ENCODE results near the gene RFX3. TPM values are rescaled to one million over a fixed set of nuclear protein-coding genes. Genes with fewer than 3 reads are reported as not detected.

Gene RFX3
- total and polyA plus RNA-seq, 2 donors from 2014 or later: 1.6 to 17.8 TPM

GRCh38 chr9:3541206-3541605, 15.4 kb upstream of the RFX3 start:
- Histone ChIP-seq H3K4me1 (ENCODE audit: control insufficient read depth in 2 of 3, insufficient read depth in 2 of 3, low read depth in 1 of 3, low read length in 3 of 3) (no peaks in the 10 kb centered on the region), H3K27ac (ENCODE audit: low read depth in 2 of 2, low read length in 2 of 2) (no peak overlapping the region), H3K4me3 (ENCODE audit: low read length in 3 of 3) (no peak overlapping the region), H3K9me3 (ENCODE audit: control insufficient read depth in 2 of 3, insufficient read depth in 1 of 3, low read length in 3 of 3) (no peaks in the 10 kb centered on the region), H3K9ac (ENCODE audit: low read length in 3 of 3) (no peak overlapping the region), H3K27me3 (ENCODE audit: control insufficient read depth, insufficient read depth, low read length) (no peaks in the 10 kb centered on the region), H3K36me3 (ENCODE audit: control insufficient read depth in 2 of 3, insufficient read depth in 3 of 3, low read length in 3 of 3) (no peaks in the 10 kb centered on the region)
- no peak for DNase-seq
- FAIRE-seq: no peak
- TF ChIP-seq CTCF (IDR thresholded peaks at IDR 0.05; ENCODE audit: borderline replicate concordance, extremely low read depth, insufficient read depth): no peak
- intact Hi-C loops (cut with DNase I): no loop called here

- no peak overlapping the region for H3K4me3 ChIP-seq (ENCODE audit: low read length in 3 of 3)
- H3K27me3 ChIP-seq (ENCODE audit: control insufficient read depth, insufficient read depth, low read length): no peaks in the 10 kb centered on the region
- H3K4me1 ChIP-seq (ENCODE audit: control insufficient read depth in 2 of 3, insufficient read depth in 2 of 3, low read depth in 1 of 3, low read length in 3 of 3): no peaks in the 10 kb centered on the region
- H3K27ac ChIP-seq (ENCODE audit: low read depth in 2 of 2, low read length in 2 of 2): no peak overlapping the region
- FAIRE-seq (no peak), DNase-seq (no peak)
- TF ChIP-seq CTCF (IDR thresholded peaks at IDR 0.05; ENCODE audit: borderline replicate concordance, extremely low read depth, insufficient read depth): no peak
- no peaks in the 10 kb centered on the region for H3K9me3 ChIP-seq (ENCODE audit: control insufficient read depth in 2 of 3, insufficient read depth in 1 of 3, low read length in 3 of 3)
- no peaks in the 10 kb centered on the region for H3K36me3 ChIP-seq (ENCODE audit: control insufficient read depth in 2 of 3, insufficient read depth in 3 of 3, low read length in 3 of 3)
- intact Hi-C loops (cut with DNase I): no loop called here
- no peak overlapping the region for H3K9ac ChIP-seq (ENCODE audit: low read length in 3 of 3)
These were observed 9.0 kb upstream of the RFX3 start for GRCh38 chr9:3534614-3535404.

GRCh38 chr9:3532158-3532557, 6.4 kb upstream of the RFX3 start:
- no peak overlapping the region for H3K9ac ChIP-seq (ENCODE audit: low read length in 3 of 3)
- FAIRE-seq: no peak
- intact Hi-C loops (cut with DNase I): no loop called here
- DNase-seq: no peak
- no peaks in the 10 kb centered on the region for H3K27me3 ChIP-seq (ENCODE audit: control insufficient read depth, insufficient read depth, low read length)
- H3K36me3 ChIP-seq (ENCODE audit: control insufficient read depth in 2 of 3, insufficient read depth in 3 of 3, low read length in 3 of 3): no peaks in the 10 kb centered on the region
- no peak overlapping the region for H3K27ac ChIP-seq (ENCODE audit: low read depth in 2 of 2, low read length in 2 of 2)
- H3K4me1 ChIP-seq (ENCODE audit: control insufficient read depth in 2 of 3, insufficient read depth in 2 of 3, low read depth in 1 of 3, low read length in 3 of 3): peaks cover 0 to 9% (median 6%) of the 10 kb centered on the region in 3 donors
- no peaks in the 10 kb centered on the region for H3K9me3 ChIP-seq (ENCODE audit: control insufficient read depth in 2 of 3, insufficient read depth in 1 of 3, low read length in 3 of 3)
- H3K4me3 ChIP-seq (ENCODE audit: low read length in 3 of 3): no peak overlapping the region
- TF ChIP-seq CTCF (IDR thresholded peaks at IDR 0.05; ENCODE audit: borderline replicate concordance, extremely low read depth, insufficient read depth): no peak
